HG02938 (cell line): ENCODE data around the gene PPP6R3.
"Not testable (repeated sequence)": the region's sequence is repeated elsewhere in the genome, so short reads cannot be mapped to it uniquely, and the experiment has no call there.

Experiments
- ATAC-seq: cut with Tn5 transposase; IDR thresholded peaks from one replicate; pipeline ENCODE4 v1.9.1; 2021; ENCODE audit warnings: mild to moderate bottlenecking, moderate library complexity; ENCODE audit not compliant: unreplicated experiment

PPP6R3 gene

DNA sequence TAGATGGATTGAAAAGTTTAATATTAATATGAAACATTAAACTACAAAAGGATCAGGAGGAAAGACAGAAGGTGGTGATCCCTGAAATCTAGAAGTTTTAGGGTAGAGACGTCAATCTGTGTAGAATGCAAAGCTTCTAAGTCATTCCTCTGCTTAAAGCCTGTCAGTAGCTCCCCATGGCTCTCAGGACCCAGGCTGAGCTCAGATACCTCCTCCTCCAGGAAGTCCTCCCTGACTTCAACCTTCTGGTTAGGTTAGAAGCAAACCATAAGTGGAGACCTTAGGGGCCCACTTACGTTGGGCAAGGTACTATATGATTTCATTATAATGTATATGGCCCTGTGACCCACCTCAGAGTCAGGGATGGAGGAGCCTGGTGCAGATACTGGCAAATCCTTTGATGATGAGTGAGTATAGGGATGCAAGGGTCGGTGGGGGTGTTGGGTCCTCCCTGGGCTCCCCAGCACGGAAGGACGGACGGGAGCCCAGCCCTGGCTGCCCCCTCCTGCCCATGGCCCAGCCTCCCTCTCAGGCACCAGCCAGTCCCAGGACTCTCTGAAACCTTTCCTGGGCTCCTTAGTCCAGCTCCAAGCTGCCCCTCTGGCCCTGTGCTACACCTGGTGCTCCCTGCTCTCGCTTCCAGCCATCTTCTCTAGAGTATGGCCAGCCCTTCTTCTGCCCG is 3.2 kb upstream of the PPP6R3 start:
- ATAC-seq = no peak

DNA sequence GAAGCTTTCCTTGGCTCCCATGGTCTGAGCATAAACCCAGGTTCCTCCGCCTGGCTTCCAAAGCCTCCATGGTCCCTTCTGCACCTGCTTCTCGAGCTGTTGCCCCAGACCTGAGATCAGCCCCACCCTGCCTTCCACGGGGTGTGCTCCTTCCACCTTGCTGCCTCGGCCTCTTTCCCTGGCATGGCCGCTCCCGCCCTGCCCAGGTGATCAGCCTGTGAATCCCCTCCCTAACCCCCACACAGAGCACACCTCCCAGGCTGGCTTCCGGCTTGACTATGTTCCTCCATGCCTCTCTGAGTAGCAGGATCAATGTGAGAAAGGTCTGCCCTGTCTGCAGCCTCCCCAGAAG is 2.7 kb upstream of the PPP6R3 start:
- no peak for ATAC-seq

DNA sequence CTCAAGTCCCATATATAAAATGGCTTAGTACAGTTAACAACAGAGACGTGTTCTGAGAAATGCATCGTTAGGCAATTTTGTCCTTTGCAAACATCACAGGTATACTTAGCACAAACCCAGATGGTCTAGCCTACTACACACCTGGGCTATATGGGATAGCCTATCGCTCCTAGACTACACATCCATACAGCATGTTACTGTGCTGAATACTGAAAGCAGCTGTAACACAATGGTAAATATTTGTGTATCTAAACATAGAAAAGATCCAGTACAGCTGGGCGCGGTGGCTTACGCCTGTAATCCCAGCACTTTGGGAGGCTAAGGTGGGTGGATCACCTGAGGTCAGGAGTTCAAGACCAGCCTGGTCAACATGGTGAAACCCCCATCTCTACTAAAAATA is 2.2 kb upstream of the PPP6R3 start:
- ATAC-seq = not testable (repeated sequence)

DNA sequence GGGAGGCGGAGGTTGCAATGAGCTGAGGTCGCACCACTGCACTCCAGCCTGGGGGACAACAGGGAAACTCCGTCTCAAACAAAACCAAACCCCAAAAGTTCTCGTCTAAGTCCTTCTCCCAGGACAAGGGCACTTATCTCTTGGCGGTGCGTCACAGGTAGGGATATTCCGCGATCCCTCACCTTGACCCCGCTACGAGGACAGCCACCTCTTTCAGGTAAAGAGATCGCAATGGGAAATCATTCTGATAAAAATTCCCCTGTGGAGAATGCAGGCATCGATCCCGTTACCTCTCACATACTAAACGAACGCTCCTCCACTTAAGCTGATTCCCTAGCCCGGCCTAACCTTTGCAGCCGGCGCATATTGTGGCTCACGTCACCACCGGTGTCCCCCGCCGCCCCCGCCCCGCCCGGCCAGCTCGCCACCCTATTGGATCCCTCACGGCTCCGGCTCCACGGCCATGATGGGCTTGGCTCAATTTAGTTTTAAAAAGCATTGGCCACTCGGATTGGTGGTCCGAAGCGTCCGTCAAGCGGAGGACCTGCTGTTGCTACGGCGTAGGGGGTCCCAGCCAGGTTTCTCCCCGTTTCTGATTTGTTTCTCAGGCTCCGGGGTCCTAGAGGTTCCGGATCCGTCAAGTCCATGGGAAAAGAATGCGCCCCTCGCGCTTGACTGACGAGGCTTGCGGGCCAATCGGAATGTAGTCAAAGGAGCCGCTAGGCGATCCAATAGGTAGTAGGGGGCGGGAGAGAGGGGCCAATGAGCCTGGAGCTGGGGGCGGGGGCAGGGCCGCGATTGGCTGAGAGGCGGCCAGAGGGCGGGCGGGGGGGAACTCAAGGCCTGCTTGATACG is 439 bp upstream of the PPP6R3 start:
- peak; percentile 78 for ATAC-seq

DNA sequence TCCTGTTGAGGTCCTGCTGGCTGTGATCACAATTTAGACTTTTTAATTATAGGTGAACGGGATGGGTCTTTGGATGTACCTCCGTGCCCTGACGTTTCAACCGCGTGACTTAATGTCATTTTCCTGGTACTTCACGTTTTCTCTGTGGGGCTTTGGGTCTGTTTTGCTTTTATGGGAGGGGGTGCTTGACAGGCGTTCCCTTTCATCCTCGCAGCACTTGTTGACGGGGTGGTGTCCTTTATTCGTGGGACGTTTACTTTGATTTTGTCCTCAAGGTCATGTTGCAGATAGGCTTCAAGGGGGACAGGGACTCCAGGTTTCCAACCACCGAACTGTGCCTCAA is 994 bp downstream of the PPP6R3 start:
- ATAC-seq = no peak

DNA sequence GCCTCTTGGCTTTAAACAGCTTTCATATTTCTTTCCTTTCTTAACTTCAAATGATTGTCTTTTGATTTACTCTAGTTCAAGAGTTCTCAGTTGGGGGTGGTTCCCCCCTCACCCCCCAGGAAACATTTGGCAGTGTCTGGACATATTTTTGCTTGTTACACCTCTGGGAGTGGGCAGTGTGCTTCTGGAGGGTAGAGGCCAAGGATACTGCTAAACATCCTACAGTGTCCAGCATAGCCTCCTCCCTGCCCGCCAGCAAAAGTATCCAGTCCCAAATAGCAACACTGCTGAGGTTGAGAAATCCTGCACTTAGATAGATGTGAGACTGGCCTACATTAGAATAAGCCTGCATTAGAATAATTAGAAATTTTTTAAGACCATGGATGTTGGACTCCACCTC is 3.2 kb downstream of the PPP6R3 start:
- ATAC-seq = no peak

DNA sequence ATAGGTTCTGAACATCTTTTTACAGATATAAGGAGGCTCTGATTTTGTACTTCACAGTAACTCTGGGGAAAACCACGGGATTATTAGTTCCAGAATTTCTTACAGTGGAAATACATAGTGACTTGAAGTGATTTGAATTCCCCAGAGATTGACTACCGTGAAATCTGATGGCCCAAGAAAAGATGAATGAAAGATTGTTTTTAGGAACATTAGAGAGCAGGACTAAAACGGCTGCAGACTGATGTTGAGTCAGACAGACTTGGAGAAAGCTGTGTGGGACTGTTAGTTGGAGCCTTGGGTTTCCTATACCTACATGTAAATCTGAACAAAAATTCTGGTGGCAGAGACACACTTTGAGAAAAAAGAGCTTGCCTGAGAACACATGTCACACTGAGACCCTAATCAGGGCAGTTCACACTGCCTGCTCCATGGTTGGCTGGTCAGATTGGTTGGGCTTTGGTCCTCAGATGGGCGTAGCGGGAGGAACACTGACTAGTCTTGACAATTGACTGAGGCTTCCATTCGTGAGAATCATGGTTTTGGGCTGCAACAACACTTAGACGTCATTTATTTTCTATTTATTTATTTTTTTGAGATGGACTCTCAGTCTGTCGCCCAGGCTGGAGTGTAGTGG is 6.8 kb downstream of the PPP6R3 start:
- no peak for ATAC-seq

DNA sequence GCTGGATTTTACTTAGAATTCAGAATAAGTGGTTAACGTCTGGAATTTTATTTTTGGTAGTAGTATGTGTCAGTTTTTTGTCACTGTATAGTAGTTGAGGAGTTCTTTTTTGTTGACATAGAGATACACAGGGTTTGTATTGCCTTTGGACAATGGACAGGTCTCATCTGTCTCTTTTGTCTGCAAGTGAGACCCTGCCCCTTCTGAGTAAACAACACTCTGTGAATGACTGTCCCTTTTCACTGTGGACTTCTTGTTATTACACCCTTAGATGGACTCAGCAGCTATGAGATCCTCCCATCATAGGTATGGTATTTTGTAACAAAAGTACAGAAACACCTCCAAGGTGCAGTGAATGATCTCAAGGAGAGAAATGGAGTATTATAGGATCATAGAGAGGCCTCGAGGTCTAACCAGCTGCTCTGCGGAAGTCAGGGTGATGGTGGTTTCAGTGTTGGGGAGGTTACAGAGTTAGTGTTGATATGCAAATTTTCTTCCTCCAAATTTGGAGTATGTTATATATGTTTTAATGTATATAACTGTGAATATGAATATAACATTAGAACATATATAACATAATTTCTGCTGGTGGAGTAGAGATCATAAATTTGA is 7.8 kb downstream of the PPP6R3 start:
- ATAC-seq = no peak

DNA sequence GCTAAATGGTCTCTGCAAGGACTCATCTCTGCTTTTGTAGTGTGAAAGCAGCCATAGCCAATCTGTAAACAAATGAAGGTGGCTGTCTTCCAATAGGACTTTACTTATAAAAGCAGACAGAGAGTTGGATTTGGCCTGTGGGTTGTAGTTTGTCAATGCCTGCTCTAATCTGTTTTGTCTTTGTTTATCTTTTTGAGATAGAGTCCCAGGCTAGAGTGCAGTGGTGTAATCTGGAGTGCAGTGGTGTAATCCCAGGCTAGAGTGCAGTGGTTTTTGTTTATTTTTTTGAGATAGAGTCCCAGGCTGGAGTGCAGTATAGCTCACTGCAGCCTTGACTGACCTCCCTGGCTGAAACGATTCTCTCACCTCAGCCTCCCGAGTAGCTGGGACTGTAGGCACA is 8.6 kb downstream of the PPP6R3 start:
- no peak for ATAC-seq

DNA sequence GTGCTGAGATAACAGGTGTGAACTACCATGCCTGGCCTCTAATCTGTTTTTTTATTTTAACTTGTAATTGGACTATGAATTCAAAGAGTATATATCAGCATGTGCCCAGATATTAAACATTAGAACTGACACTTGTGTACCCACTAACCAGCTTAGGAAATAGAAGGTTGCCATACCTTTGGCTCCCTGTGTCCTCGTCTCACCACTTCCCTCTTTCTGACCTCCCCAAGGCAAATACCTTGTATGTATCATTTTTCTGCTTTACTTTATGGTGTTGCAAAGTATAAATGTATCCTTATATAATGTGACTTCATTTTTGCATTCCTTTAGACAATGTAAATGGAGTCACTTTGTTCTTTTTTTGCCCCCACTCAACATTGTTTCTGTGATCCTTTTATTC is 9.1 kb downstream of the PPP6R3 start:
- ATAC-seq = no peak

DNA sequence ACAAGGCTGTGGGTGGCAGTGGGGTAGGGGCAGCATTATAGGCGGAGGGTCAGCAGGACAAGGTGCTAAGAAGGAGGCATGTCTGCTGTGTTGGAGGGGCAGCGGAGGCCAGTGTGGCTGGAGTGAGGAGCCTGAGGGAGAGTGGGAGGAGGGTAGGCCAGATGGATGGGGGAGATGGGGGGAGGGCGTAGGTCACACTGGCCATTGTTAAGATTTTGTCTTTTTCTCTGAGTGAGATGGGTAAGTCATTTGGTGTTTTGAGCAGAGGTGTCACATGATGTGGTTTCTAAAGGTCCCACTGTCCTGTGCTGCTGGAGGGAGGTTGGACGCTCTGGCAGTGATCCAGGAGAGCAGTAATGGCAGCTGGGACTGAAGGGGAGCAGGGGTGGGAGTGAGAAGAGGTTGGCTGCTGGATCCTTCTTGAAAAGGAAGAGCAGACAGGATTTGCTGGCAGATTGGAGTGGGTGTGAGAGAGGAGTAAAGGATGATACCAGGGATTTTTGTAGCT is 9.8 kb downstream of the PPP6R3 start:
- ATAC-seq = no peak

DNA sequence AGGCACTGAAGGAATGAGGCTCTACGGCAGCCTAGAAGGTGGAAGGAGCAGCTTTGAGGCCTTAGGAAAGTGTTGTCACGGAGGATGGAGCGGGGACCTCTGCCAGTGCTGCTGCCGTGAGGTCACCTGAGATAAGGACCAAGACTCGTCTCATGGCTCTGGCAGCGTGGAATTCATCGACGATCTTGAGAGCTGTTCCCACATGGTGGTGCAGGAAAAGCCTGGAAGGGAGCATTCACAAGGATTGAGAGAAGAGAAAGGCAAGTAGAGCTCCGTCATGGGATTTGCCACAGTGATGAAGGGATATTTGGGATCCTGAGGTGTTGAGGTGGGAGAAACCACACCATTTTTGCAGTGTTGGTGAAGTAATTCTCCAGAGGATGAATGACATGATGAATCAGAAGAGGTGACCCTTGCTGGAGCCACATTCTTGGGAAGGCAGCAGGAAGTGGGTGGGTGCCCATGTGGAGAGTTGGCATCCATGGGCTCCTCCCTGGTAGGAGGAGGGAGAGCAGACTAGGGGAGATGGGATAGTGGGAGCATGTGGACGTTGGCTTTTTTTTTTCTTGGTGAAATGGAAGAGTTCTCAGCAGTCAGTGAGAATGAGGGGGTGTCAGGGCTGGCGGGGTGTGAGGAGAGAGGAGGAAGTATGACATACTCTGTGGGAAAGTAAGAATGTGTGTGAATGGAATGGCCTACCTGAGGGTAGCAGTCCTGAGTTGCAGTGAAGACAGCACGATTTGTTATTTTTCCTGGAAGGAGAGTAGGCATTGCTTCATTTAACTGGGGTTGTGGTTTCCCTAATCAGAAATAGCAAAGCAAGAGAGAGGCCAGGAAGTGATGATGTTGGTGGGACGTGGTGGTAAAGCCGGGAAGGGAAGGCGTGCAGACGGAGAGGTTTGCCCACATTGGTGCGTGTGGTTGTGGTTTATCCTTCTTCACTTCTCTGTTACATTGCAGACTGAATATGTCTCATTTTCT is 11.1 kb downstream of the PPP6R3 start:
- no peak for ATAC-seq

DNA sequence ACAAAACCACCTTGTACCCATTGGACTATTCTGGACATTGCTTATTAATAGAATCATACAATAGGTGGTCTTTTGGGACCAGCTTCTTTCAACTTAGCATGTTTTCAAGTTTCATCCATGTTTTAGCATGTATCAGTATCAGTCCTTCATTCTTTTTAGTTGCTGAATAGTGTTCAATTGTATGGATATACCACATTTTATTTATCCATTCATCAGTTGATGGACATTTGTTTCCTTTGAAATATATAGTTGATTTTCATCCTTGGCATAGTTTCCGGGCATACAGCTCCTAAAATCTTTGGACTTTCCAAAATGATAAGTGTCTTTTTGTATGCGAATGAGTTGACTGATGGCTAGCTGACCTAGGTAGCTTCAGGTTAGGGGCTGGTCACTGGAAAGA is 12.2 kb downstream of the PPP6R3 start:
- ATAC-seq = no peak

DNA sequence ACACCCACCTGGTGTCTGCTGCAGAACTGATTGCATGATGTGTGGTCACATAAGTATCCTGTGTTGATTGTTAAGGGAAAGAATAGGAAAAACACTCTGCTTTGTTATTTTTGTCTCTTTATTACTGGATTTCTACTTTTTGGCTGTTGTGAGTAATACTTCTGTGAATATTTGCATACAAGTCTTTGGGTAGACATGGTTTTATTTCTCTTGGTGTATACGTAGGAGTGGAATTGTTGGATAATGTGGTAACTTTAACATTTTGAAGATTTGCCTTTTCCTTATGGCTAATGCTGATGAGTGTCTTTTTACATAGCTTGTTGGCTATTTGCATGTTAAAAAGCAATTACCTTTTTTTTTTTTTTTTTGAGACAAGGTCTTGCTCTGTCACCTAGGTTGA is 13.1 kb downstream of the PPP6R3 start:
- ATAC-seq = no peak

DNA sequence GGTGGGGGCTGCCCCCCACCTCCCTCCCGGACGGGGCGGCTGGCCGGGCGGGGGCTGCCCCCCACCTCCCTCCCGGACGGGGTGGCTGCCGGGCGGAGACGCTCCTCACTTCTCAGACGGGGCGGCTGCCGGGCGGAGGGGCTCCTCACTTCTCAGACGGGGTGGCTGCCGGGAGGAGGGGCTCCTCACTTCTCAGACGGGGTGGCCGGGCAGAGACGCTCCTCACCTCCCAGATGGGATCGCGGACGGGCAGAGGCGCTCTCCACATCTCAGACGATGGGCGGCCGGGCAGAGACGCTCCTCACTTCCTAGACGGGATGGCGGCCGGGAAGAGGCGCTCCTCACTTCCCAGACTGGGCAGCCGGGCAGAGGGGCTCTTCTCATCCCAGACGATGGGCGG is 15.1 kb downstream of the PPP6R3 start:
- ATAC-seq = not testable (repeated sequence)

DNA sequence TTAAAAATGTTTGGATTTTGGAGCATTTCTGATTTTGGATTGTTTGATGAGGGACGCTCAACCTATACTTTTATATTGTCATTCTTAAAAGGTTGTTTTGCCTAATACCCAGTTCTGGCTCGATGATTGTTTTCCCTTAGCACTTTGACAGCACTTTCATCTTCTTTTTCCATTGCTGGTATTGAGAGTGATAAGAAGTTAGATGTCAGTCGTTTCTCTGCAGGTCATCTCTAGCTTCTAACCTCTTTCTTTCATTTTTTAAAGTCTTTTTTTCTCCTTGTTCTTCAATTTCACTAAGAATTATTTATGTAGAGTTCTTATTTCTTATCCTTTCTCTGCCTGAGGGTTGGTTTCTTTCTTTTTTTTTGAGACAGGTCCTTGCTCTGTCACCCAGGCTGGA is 18.8 kb downstream of the PPP6R3 start:
- no peak for ATAC-seq

DNA sequence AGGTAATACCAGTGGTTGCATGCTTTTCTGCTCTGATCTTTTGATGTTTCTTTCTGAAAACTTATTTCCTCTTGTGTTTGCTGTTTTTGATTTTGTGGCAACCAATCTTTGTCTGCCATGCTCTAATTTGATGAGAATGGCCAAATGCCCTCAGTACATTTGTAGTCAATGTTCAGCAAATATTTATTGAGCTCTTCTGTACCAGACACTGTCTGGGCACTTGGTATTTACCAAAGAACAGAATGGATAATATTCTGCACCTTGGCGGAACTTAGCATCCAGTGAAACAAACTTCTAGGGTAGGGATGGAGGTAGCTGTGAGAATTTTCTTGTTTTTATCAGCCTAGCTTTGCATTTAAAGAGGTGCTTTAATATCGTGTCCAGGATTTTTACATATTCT is 19.6 kb downstream of the PPP6R3 start:
- ATAC-seq = no peak

DNA sequence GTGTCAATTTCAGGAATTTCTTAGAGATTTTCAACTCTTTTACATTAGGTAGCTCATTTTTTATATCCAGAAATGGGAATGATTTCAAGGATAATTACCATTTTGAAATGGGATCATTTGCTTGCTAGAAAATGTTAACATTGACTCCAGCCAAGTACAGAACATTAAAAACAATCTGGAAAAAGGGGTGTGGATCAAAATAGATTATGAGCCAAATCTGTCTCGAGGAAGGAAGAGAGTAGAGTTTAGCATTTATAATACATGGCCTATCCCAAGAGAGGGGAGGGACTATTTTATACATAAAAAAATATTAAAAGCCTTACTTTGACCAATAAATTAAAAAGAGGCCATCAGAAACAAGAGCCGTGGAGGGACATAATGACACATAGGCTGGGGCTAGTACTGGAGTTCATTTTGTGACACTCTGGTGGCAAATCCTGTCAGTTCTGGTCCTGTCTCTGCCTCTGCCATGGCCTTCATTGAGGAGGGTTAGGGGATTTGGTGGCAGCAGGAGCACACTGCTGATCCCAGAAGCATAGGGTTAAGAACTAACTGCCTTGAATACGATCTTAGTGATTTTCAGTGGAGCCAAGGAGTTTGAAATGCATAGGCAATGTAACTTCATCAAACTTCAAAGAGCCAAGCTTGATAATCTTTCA is 20.4 kb downstream of the PPP6R3 start:
- no peak for ATAC-seq

DNA sequence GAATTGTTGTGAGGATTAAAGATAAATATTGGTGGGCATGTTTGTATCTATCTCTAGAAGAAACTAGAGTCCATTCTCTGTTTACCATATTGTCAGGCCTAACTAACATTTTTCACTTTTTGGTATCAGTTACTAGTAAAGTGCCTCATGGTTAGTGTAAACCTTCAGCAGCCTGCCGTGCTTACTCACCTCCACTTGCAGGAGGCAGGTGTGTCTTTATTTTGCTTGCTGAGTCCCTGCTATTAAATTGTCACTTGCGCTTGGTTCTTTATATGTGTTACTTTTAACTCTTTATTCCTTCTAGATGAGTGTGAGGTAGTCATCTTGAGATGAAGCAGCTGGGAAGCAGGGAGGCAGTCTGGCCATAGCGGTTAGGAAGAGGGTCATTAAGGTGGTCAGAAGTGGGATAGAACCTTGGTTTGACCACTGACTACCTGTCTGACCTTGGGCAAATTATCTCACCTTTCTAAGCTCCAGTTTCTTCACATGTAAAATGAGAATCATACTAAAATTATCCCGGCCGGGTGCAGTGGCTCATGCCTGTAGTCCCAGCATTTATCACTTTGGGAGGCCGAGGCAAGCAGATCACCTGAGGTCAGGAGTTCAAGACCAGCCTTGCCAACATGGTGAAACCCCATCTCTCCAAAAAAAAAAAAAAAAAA is 21.2 kb downstream of the PPP6R3 start:
- no peak for ATAC-seq
